CD4-positive, alpha-beta memory T cell (primary cell): ENCODE data around the gene USP25. TPM values are rescaled to one million over a fixed set of nuclear protein-coding genes. Genes with fewer than 3 reads are reported as not detected.

Source experiments
- CTCF ChIA-PET: fragments of 350-600 bp; sonication (Branson Sonifier 250); formaldehyde crosslinking; loops from one replicate; lab custom pipeline; 2021; ENCODE audit warnings: inconsistent platforms; ENCODE audit not compliant: partially characterized antibody; lab: Charles Lee
- POLR2A ChIA-PET: fragments of 350-600 bp; sonication (Branson Sonifier 250); formaldehyde crosslinking; loops from one replicate; lab custom pipeline; 2021; ENCODE audit not compliant: partially characterized antibody; lab: Charles Lee
- DNase-seq, 5 donors: peaks; one replicate each; pipeline versions ENCODE4 v3.0.0 to v3.0.0-alpha.2; 2020 to 2022; ENCODE audit warnings: mixed read lengths in 1 of 5
- H3K27ac ChIP-seq: one replicate; pipeline ENCODE4 v1.7.0; 2013; ENCODE audit warnings: low read depth, low read length
- H3K27me3 ChIP-seq: 2 replicates; pipeline ENCODE4 v1.7.0; 2013; ENCODE audit warnings: mild to moderate bottlenecking, low read length, moderate library complexity; ENCODE audit not compliant: insufficient read depth
- H3K36me3 ChIP-seq: 2 replicates; pipeline ENCODE4 v1.7.0; 2013; ENCODE audit warnings: mild to moderate bottlenecking, low read length, moderate library complexity; ENCODE audit not compliant: insufficient read depth
- H3K4me1 ChIP-seq: 2 replicates; pipeline ENCODE4 v1.7.0; 2013; ENCODE audit warnings: mild to moderate bottlenecking, low read length, moderate library complexity; ENCODE audit not compliant: insufficient read depth
- H3K4me3 ChIP-seq, 2 donors: one replicate each; pipeline ENCODE4 v1.7.0; 2013; ENCODE audit warnings: low read length in 2 of 2, mild to moderate bottlenecking in 1 of 2
- H3K9me3 ChIP-seq, 2 donors: one replicate each; pipeline ENCODE4 v1.7.0; 2013; ENCODE audit warnings: low read length in 2 of 2, control low read depth in 1 of 2; ENCODE audit not compliant: control insufficient read depth in 1 of 2
- H3K27ac Mint-ChIP-seq, 7 donors: one replicate each; pipeline ENCODE4 v1.8.0; 2020 to 2021; ENCODE audit warnings: mixed read lengths in 7 of 7, mild to moderate bottlenecking in 6 of 7, inconsistent platforms in 3 of 7, moderate library complexity in 3 of 7
- H3K27me3 Mint-ChIP-seq, 2 donors: one replicate each; pipeline ENCODE4 v1.8.0; 2020 to 2021; ENCODE audit warnings: mixed read lengths in 2 of 2
- H3K36me3 Mint-ChIP-seq, 2 donors: one replicate each; pipeline ENCODE4 v1.8.0; 2020 to 2021; ENCODE audit warnings: mixed read lengths in 2 of 2, inconsistent platforms in 1 of 2, mild to moderate bottlenecking in 1 of 2
- H3K4me1 Mint-ChIP-seq, 4 donors: one replicate each; pipeline ENCODE4 v1.8.0; 2020 to 2021; ENCODE audit warnings: mixed read lengths in 4 of 4, mild to moderate bottlenecking in 1 of 4
- H3K4me3 Mint-ChIP-seq, 8 donors: one replicate each; pipeline ENCODE4 v1.8.0; 2020 to 2021; ENCODE audit warnings: mixed read lengths in 8 of 8, mild to moderate bottlenecking in 7 of 8, moderate library complexity in 6 of 8, inconsistent platforms in 3 of 8
- H3K9me3 Mint-ChIP-seq, 8 donors: one replicate each; pipeline ENCODE4 v1.8.0; 2020 to 2021; ENCODE audit warnings: mixed read lengths in 8 of 8, mild to moderate bottlenecking in 5 of 8, inconsistent platforms in 3 of 8, moderate library complexity in 1 of 8
- intact Hi-C: fragments of 100-400 bp; cut with micrococcal nuclease; formaldehyde crosslinking; loops from one replicate; pipeline ENCODE4 v1.15.1; 2023
- polyA plus RNA-seq, 2 donors: library from polyadenylated mRNA; unstranded; fragments of 300-500 nt; fragmentation: Illumina TruSeq; gene quantifications; one replicate each; pipeline ENCODE4 v1.2.3, GENCODE V29; 2021
- total RNA-seq, 2 experiments: library from RNA; stranded (reverse); gene quantifications; one replicate each; pipeline ENCODE4 v1.2.3, GENCODE V29; 2021

Gene USP25
- total and polyA plus RNA-seq, 4 experiments from 2014 or later: 6.2 to 73.5 (median 49.1) TPM

GRCh38 chr21:15766952-15767603 is 37.3 kb downstream of the USP25 start:
- peaks cover 58 to 61% of the 10 kb centered on the region in 2 donors for H3K36me3 Mint-ChIP-seq
- H3K9me3 Mint-ChIP-seq: peaks cover 0 to 2% (median 0%) of the 10 kb centered on the region in 8 donors
- Histone ChIP-seq H3K27me3 (no peaks in the 10 kb centered on the region), H3K4me1 (peaks cover 14% of the 10 kb centered on the region), H3K9me3 (no peaks in the 10 kb centered on the region), H3K27ac (no peak overlapping the region), H3K4me3 (no peak overlapping the region), H3K36me3 (no peaks in the 10 kb centered on the region)
- H3K27ac Mint-ChIP-seq: peak overlapping the region in 4 of 7 donors; percentile 9 to 87 (median 40)
- H3K4me1 Mint-ChIP-seq: peaks cover 46 to 74% (median 52%) of the 10 kb centered on the region in 4 donors
- ChIA-PET POLR2A (no interaction called here), CTCF (interaction anchor here (0.7 kb wide), 1 partner anchor 12 kb away, joined by 3 read pairs; no protein-coding TSS in a partner anchor)
- intact Hi-C loops: no loop called here
- no peak for DNase-seq
- H3K27me3 Mint-ChIP-seq: no peaks in the 10 kb centered on the region
- peak overlapping the region in 2 of 8 donors; percentile 23 to 47 for H3K4me3 Mint-ChIP-seq

- Mint-ChIP-seq H3K36me3 (peaks cover 56 to 60% of the 10 kb centered on the region in 2 donors), H3K9me3 (no peaks in the 10 kb centered on the region), H3K27me3 (no peaks in the 10 kb centered on the region), H3K27ac (peak overlapping the region in 1 of 7 donors; percentile 75), H3K4me3 (no peak overlapping the region), H3K4me1 (peaks cover 43 to 74% (median 50%) of the 10 kb centered on the region in 4 donors)
- H3K36me3 ChIP-seq: no peaks in the 10 kb centered on the region
- no peak overlapping the region for H3K27ac ChIP-seq
- H3K9me3 ChIP-seq: no peaks in the 10 kb centered on the region
- ChIA-PET CTCF (no interaction called here), POLR2A (no interaction called here)
- no peak overlapping the region for H3K4me3 ChIP-seq
- H3K27me3 ChIP-seq: no peaks in the 10 kb centered on the region
- intact Hi-C loops: loop anchor here (2.0 kb wide), 2 partner anchors 13 to 37 kb away; no protein-coding TSS in a partner anchor
- no peak for DNase-seq
- H3K4me1 ChIP-seq: peaks cover 6% of the 10 kb centered on the region
These were observed 38.3 kb downstream of the USP25 start for GRCh38 chr21:15768045-15768601.

GRCh38 chr21:15768853-15769252 is 39.1 kb downstream of the USP25 start:
- H3K36me3 ChIP-seq: no peaks in the 10 kb centered on the region
- intact Hi-C loops: loop anchor here (2.0 kb wide), 2 partner anchors 14 to 38 kb away; no protein-coding TSS in a partner anchor
- ChIA-PET POLR2A (no interaction called here), CTCF (no interaction called here)
- no peak overlapping the region for H3K4me3 Mint-ChIP-seq
- H3K36me3 Mint-ChIP-seq: peaks cover 58 to 62% of the 10 kb centered on the region in 2 donors
- no peak overlapping the region for H3K27ac ChIP-seq
- peaks cover 4% of the 10 kb centered on the region for H3K4me1 ChIP-seq
- H3K4me1 Mint-ChIP-seq: peaks cover 44 to 72% (median 47%) of the 10 kb centered on the region in 4 donors
- no peak overlapping the region for H3K4me3 ChIP-seq
- H3K27me3 ChIP-seq: no peaks in the 10 kb centered on the region
- H3K27me3 Mint-ChIP-seq: no peaks in the 10 kb centered on the region
- no peak overlapping the region for H3K27ac Mint-ChIP-seq
- DNase-seq: no peak
- no peaks in the 10 kb centered on the region for H3K9me3 Mint-ChIP-seq
- H3K9me3 ChIP-seq: no peaks in the 10 kb centered on the region

- no peaks in the 10 kb centered on the region for H3K36me3 ChIP-seq
- no peak overlapping the region for H3K4me3 ChIP-seq
- H3K4me1 ChIP-seq: no peaks in the 10 kb centered on the region
- Mint-ChIP-seq H3K27ac (peak overlapping the region in 1 of 7 donors; percentile 2), H3K4me3 (no peak overlapping the region), H3K36me3 (peaks cover 51 to 59% of the 10 kb centered on the region in 2 donors), H3K9me3 (peaks cover 0 to 3% (median 0%) of the 10 kb centered on the region in 8 donors), H3K27me3 (no peaks in the 10 kb centered on the region), H3K4me1 (peaks cover 41 to 71% (median 47%) of the 10 kb centered on the region in 4 donors)
- no peaks in the 10 kb centered on the region for H3K9me3 ChIP-seq
- intact Hi-C loops: no loop called here
- no peak overlapping the region for H3K27ac ChIP-seq
- H3K27me3 ChIP-seq: no peaks in the 10 kb centered on the region
- no peak for DNase-seq
- CTCF ChIA-PET: interaction anchor here (1.4 to 1.6 kb wide), 2 partner anchors 22 to 23 kb away, joined by 3 read pairs; no protein-coding TSS in a partner anchor
- POLR2A ChIA-PET: interaction anchor here (0.9 kb wide), 1 partner anchor 41 kb away, joined by 3 read pairs; no protein-coding TSS in a partner anchor
These were observed 41.5 kb downstream of the USP25 start for GRCh38 chr21:15771311-15771710.

GRCh38 chr21:15772654-15773053 is 42.9 kb downstream of the USP25 start:
- H3K27me3 Mint-ChIP-seq: no peaks in the 10 kb centered on the region
- Histone ChIP-seq H3K27ac (no peak overlapping the region), H3K27me3 (no peaks in the 10 kb centered on the region), H3K9me3 (no peaks in the 10 kb centered on the region), H3K36me3 (no peaks in the 10 kb centered on the region), H3K4me3 (no peak overlapping the region), H3K4me1 (peaks cover 6% of the 10 kb centered on the region)
- peaks cover 0 to 3% (median 0%) of the 10 kb centered on the region in 8 donors for H3K9me3 Mint-ChIP-seq
- H3K4me1 Mint-ChIP-seq: peaks cover 40 to 76% (median 47%) of the 10 kb centered on the region in 4 donors
- POLR2A ChIA-PET: no interaction called here
- no peak for DNase-seq
- H3K27ac Mint-ChIP-seq: no peak overlapping the region
- CTCF ChIA-PET: no interaction called here
- no peak overlapping the region for H3K4me3 Mint-ChIP-seq
- intact Hi-C loops: no loop called here
- peaks cover 45 to 51% of the 10 kb centered on the region in 2 donors for H3K36me3 Mint-ChIP-seq

GRCh38 chr21:15774590-15774989 is 44.8 kb downstream of the USP25 start:
- peaks cover 36 to 45% of the 10 kb centered on the region in 2 donors for H3K36me3 Mint-ChIP-seq
- POLR2A ChIA-PET: no interaction called here
- CTCF ChIA-PET: no interaction called here

GRCh38 chr21:15775291-15775690 is 45.5 kb downstream of the USP25 start:
- H3K27me3 Mint-ChIP-seq: no peaks in the 10 kb centered on the region
- H3K36me3 ChIP-seq: no peaks in the 10 kb centered on the region
- H3K9me3 Mint-ChIP-seq: peaks cover 0 to 3% (median 0%) of the 10 kb centered on the region in 8 donors
- no peak overlapping the region for H3K27ac ChIP-seq
- H3K9me3 ChIP-seq: no peaks in the 10 kb centered on the region
- ChIA-PET CTCF (interaction anchor here (0.7 to 1.3 kb wide), 2 partner anchors 27 to 47 kb away, joined by 3 read pairs; no protein-coding TSS in a partner anchor), POLR2A (interaction anchor here (2.1 kb wide), 1 partner anchor 45 kb away, joined by 5 read pairs; no protein-coding TSS in a partner anchor)
- no peak overlapping the region for H3K27ac Mint-ChIP-seq
- no peak overlapping the region for H3K4me3 Mint-ChIP-seq
- H3K4me3 ChIP-seq: no peak overlapping the region
- intact Hi-C loops: no loop called here
- peaks cover 28 to 56% (median 37%) of the 10 kb centered on the region in 4 donors for H3K4me1 Mint-ChIP-seq
- DNase-seq: no peak
- H3K4me1 ChIP-seq: peaks cover 6% of the 10 kb centered on the region
- H3K36me3 Mint-ChIP-seq: peaks cover 38 to 40% of the 10 kb centered on the region in 2 donors
- no peaks in the 10 kb centered on the region for H3K27me3 ChIP-seq

More at GRCh38 chr21:15774590-15774989, 44.8 kb downstream of the USP25 start:
- no peak overlapping the region for H3K27ac Mint-ChIP-seq
- Histone ChIP-seq H3K4me1 (peaks cover 6% of the 10 kb centered on the region), H3K9me3 (no peaks in the 10 kb centered on the region), H3K4me3 (no peak overlapping the region), H3K27me3 (no peaks in the 10 kb centered on the region), H3K27ac (no peak overlapping the region), H3K36me3 (no peaks in the 10 kb centered on the region)
- intact Hi-C loops: no loop called here
- H3K9me3 Mint-ChIP-seq: peaks cover 0 to 3% (median 0%) of the 10 kb centered on the region in 8 donors
- DNase-seq: no peak
- H3K27me3 Mint-ChIP-seq: no peaks in the 10 kb centered on the region
- no peak overlapping the region for H3K4me3 Mint-ChIP-seq
- H3K4me1 Mint-ChIP-seq: peaks cover 28 to 61% (median 37%) of the 10 kb centered on the region in 4 donors
